HEK293 (cell line): Measurements from ENCODE around the gene AFF2.

Experiments used
- CTCF ChIA-PET: fragments of 350-600 bp; formaldehyde crosslinking; extraction: SDS; loops from one replicate; lab custom pipeline; 2021; ENCODE audit warnings: antibody characterized with exemption; lab: Yijun Ruan, JAX
- POLR2A ChIA-PET: fragments of 300-600 bp; formaldehyde crosslinking; extraction: SDS; loops from one replicate; lab custom pipeline; 2020; ENCODE audit warnings: antibody characterized with exemption, inconsistent platforms; lab: Yijun Ruan, JAX
- H3K27ac ChIP-seq: fragments of 200-500 bp; sonication (Bioruptor generic); 2 replicates; pipeline ENCODE4 v1.5.1; 2014; ENCODE audit warnings: low read depth, low read length, control low read depth, inconsistent platforms; ENCODE audit errors: extremely low read depth
- H3K36me3 ChIP-seq, 2 experiments: fragments of 200-500 bp in 1 of 2; sonication (Bioruptor generic) in 1 of 2; 1 replicate in 1 of 2; 2 replicates in 1 of 2; pipeline ENCODE4 v1.5.1; 2014 to 2017; ENCODE audit warnings: inconsistent platforms in 2 of 2, low read length in 2 of 2; ENCODE audit not compliant: control insufficient read depth in 2 of 2, insufficient read depth in 1 of 2
- H3K4me1 ChIP-seq: fragments of 200-500 bp; sonication (Bioruptor generic); 2 replicates; pipeline ENCODE4 v1.5.1; 2014; ENCODE audit warnings: mild to moderate bottlenecking, low read length, inconsistent platforms; ENCODE audit not compliant: control insufficient read depth, insufficient read depth
- H3K4me3 ChIP-seq: 2 replicates; pipeline ENCODE4 v1.5.1; 2011; ENCODE audit warnings: low read depth, mild to moderate bottlenecking, control low read depth, low read length, moderate library complexity
- H3K9me3 ChIP-seq: fragments of 200-500 bp; sonication (Bioruptor generic); 2 replicates; pipeline ENCODE4 v1.5.1; 2014; ENCODE audit warnings: low read depth, low read length, inconsistent platforms; ENCODE audit not compliant: control insufficient read depth, insufficient read depth
- HOXC10 ChIP-seq: sonication (generic); formaldehyde crosslinking; IDR thresholded peaks from 2 replicates; pipeline ENCODE4 v1.8.1; 2023; ENCODE audit warnings: mild to moderate bottlenecking, missing genetic modification reagents
- KLF7 ChIP-seq: fragments of 450-650 bp; formaldehyde crosslinking; IDR thresholded peaks from 2 replicates; pipeline ENCODE4 v1.5.1; 2016; ENCODE audit warnings: missing biosample characterization, missing genetic modification characterization, borderline replicate concordance
- PATZ1 ChIP-seq: fragments of 450-650 bp; formaldehyde crosslinking; IDR thresholded peaks from 2 replicates; pipeline ENCODE4 v1.5.1; 2016; ENCODE audit warnings: missing biosample characterization, missing genetic modification characterization
- PRDM1 ChIP-seq: fragments of 450-650 bp; formaldehyde crosslinking; IDR thresholded peaks from 2 replicates; pipeline ENCODE4; 2016; ENCODE audit warnings: missing biosample characterization, missing genetic modification characterization
- TCF7L2 ChIP-seq: IDR thresholded peaks from 2 replicates; pipeline ENCODE4 v1.6.1; 2011; ENCODE audit warnings: low read depth, mild to moderate bottlenecking, inconsistent platforms, low read length, moderate library complexity, borderline replicate concordance
- ZBTB7A ChIP-seq: fragments of 450-650 bp; formaldehyde crosslinking; IDR thresholded peaks from 2 replicates; pipeline ENCODE4 v1.5.1; 2016; ENCODE audit warnings: low read depth, missing biosample characterization, missing genetic modification characterization
- ZNF132 ChIP-seq: fragments of 450-650 bp; formaldehyde crosslinking; IDR thresholded peaks from 2 replicates; pipeline ENCODE4 v1.5.1; 2017; ENCODE audit warnings: missing biosample characterization, missing genetic modification characterization, borderline replicate concordance
- ZNF202 ChIP-seq: fragments of 450-650 bp; formaldehyde crosslinking; IDR thresholded peaks from 2 replicates; pipeline ENCODE4 v1.5.1; 2016; ENCODE audit warnings: missing biosample characterization, missing genetic modification characterization, borderline replicate concordance
- ZNF510 ChIP-seq: fragments of 450-650 bp; formaldehyde crosslinking; IDR thresholded peaks from 2 replicates; pipeline ENCODE4 v1.5.1; 2018; ENCODE audit warnings: mild to moderate bottlenecking, missing genetic modification characterization, missing biosample characterization; ENCODE audit not compliant: insufficient replicate concordance
- ZNF518A ChIP-seq: fragments of 450-650 bp; formaldehyde crosslinking; conservative IDR thresholded peaks from 2 replicates; pipeline ENCODE4 v1.5.1; 2016; ENCODE audit warnings: low read depth, missing biosample characterization, missing genetic modification characterization
- ZNF529 ChIP-seq: fragments of 450-650 bp; formaldehyde crosslinking; IDR thresholded peaks from 2 replicates; pipeline ENCODE4 v1.5.1; 2017; ENCODE audit warnings: missing genetic modification characterization, missing biosample characterization; ENCODE audit not compliant: insufficient replicate concordance
- ZNF571 ChIP-seq: fragments of 450-650 bp; formaldehyde crosslinking; IDR thresholded peaks from 2 replicates; pipeline ENCODE4 v1.5.0; 2017; ENCODE audit warnings: missing biosample characterization, missing genetic modification characterization
- ZNF585B ChIP-seq: fragments of 450-650 bp; formaldehyde crosslinking; IDR thresholded peaks from 2 replicates; pipeline ENCODE4 v1.5.1; 2016; ENCODE audit warnings: missing biosample characterization, missing genetic modification characterization
- ZNF623 ChIP-seq: fragments of 450-650 bp; formaldehyde crosslinking; IDR thresholded peaks from 2 replicates; pipeline ENCODE4 v1.5.1; 2016; ENCODE audit warnings: missing biosample characterization, missing genetic modification characterization
- ZNF660 ChIP-seq: fragments of 450-650 bp; IDR thresholded peaks from 2 replicates; pipeline ENCODE4 v1.5.1; 2018; ENCODE audit warnings: missing biosample characterization, mild to moderate bottlenecking, missing genetic modification characterization
- ZNF747 ChIP-seq: fragments of 450-650 bp; formaldehyde crosslinking; IDR thresholded peaks from 2 replicates; pipeline ENCODE4 v1.5.1; 2016; ENCODE audit warnings: missing biosample characterization, missing genetic modification characterization
- ZNF791 ChIP-seq: fragments of 450-650 bp; formaldehyde crosslinking; IDR thresholded peaks from 2 replicates; pipeline ENCODE4 v1.5.1; 2016; ENCODE audit warnings: missing biosample characterization, missing genetic modification characterization
- TF ChIP-seq, protein P1 (sequence below): fragments of 450-650 bp; formaldehyde crosslinking; IDR thresholded peaks from 2 replicates; pipeline ENCODE4 v1.5.1; 2016; ENCODE audit warnings: missing biosample characterization, missing genetic modification characterization, borderline replicate concordance
- TF ChIP-seq, protein P2 (sequence below): fragments of 450-650 bp; formaldehyde crosslinking; IDR thresholded peaks from 2 replicates; pipeline ENCODE4 v1.5.1; 2016; ENCODE audit warnings: missing biosample characterization, missing genetic modification characterization

Gene AFF2

GRCh38 chrX:148700021-148700420, 199.6 kb downstream of the AFF2 start:
- Histone ChIP-seq H3K27ac (no peak overlapping the region), H3K4me1 (no peaks in the 10 kb centered on the region), H3K9me3 (no peaks in the 10 kb centered on the region), H3K4me3 (no peak overlapping the region), H3K36me3 (no peaks in the 10 kb centered on the region)
- ChIA-PET POLR2A (interaction anchor here (0.7 kb wide), 1 partner anchor 587 kb away, joined by 3 read pairs; no protein-coding TSS in a partner anchor), CTCF (interaction anchor here (0.6 kb wide), 3 partner anchors 241 to 831 kb away, joined by 3 to 5 read pairs (median 4); no protein-coding TSS in a partner anchor)
- no peak for TF ChIP-seq ZNF791
- no peak for TF ChIP-seq KLF7 (tag by site-specific recombination)
- no peak for TF ChIP-seq PRDM1
- TF ChIP-seq ZNF660 = no peak
- no peak for TF ChIP-seq ZNF571
- no peak for TF ChIP-seq ZNF510
- TF ChIP-seq PATZ1 (tag by site-specific recombination) = no peak

- no peaks in the 10 kb centered on the region for H3K4me1 ChIP-seq
- H3K9me3 ChIP-seq = no peaks in the 10 kb centered on the region
- ChIA-PET POLR2A (no interaction called here), CTCF (no interaction called here)
- H3K27ac ChIP-seq = no peak overlapping the region
- TF ChIP-seq ZNF518A (tag by site-specific recombination) (no peak), ZNF623 (tag by site-specific recombination) (no peak), HOXC10 (CRISPR knock-in tag) (no peak), ZNF202 (tag by site-specific recombination) (no peak), ZNF132 (tag by site-specific recombination) (no peak), ZNF585B (tag by site-specific recombination) (no peak), ZNF747 (no peak), ZNF529 (tag by site-specific recombination) (no peak), TCF7L2 (no peak)
- H3K36me3 ChIP-seq = no peaks in the 10 kb centered on the region
- H3K4me3 ChIP-seq = no peak overlapping the region
Observed at GRCh38 chrX:148713981-148714380, 213.6 kb downstream of the AFF2 start.

GRCh38 chrX:148715361-148715760, 214.9 kb downstream of the AFF2 start:
- TF ChIP-seq, protein P1, sequence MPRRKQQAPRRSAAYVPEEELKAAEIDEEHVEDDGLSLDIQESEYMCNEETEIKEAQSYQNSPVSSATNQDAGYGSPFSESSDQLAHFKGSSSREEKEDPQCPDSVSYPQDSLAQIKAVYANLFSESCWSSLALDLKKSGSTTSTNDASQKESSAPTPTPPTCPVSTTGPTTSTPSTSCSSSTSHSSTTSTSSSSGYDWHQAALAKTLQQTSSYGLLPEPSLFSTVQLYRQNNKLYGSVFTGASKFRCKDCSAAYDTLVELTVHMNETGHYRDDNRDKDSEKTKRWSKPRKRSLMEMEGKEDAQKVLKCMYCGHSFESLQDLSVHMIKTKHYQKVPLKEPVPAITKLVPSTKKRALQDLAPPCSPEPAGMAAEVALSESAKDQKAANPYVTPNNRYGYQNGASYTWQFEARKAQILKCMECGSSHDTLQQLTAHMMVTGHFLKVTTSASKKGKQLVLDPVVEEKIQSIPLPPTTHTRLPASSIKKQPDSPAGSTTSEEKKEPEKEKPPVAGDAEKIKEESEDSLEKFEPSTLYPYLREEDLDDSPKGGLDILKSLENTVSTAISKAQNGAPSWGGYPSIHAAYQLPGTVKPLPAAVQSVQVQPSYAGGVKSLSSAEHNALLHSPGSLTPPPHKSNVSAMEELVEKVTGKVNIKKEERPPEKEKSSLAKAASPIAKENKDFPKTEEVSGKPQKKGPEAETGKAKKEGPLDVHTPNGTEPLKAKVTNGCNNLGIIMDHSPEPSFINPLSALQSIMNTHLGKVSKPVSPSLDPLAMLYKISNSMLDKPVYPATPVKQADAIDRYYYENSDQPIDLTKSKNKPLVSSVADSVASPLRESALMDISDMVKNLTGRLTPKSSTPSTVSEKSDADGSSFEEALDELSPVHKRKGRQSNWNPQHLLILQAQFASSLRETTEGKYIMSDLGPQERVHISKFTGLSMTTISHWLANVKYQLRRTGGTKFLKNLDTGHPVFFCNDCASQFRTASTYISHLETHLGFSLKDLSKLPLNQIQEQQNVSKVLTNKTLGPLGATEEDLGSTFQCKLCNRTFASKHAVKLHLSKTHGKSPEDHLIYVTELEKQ (tag by site-specific recombination) = no peak
- TF ChIP-seq ZBTB7A (tag by site-specific recombination) = no peak
- TF ChIP-seq, protein P2, sequence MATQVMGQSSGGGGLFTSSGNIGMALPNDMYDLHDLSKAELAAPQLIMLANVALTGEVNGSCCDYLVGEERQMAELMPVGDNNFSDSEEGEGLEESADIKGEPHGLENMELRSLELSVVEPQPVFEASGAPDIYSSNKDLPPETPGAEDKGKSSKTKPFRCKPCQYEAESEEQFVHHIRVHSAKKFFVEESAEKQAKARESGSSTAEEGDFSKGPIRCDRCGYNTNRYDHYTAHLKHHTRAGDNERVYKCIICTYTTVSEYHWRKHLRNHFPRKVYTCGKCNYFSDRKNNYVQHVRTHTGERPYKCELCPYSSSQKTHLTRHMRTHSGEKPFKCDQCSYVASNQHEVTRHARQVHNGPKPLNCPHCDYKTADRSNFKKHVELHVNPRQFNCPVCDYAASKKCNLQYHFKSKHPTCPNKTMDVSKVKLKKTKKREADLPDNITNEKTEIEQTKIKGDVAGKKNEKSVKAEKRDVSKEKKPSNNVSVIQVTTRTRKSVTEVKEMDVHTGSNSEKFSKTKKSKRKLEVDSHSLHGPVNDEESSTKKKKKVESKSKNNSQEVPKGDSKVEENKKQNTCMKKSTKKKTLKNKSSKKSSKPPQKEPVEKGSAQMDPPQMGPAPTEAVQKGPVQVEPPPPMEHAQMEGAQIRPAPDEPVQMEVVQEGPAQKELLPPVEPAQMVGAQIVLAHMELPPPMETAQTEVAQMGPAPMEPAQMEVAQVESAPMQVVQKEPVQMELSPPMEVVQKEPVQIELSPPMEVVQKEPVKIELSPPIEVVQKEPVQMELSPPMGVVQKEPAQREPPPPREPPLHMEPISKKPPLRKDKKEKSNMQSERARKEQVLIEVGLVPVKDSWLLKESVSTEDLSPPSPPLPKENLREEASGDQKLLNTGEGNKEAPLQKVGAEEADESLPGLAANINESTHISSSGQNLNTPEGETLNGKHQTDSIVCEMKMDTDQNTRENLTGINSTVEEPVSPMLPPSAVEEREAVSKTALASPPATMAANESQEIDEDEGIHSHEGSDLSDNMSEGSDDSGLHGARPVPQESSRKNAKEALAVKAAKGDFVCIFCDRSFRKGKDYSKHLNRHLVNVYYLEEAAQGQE (tag by site-specific recombination) = no peak
- ChIA-PET CTCF (no interaction called here), POLR2A (no interaction called here)
- Histone ChIP-seq H3K27ac (no peak overlapping the region), H3K4me3 (no peak overlapping the region), H3K36me3 (no peaks in the 10 kb centered on the region), H3K9me3 (no peaks in the 10 kb centered on the region), H3K4me1 (no peaks in the 10 kb centered on the region)
